Measurements from ENCODE around the gene VAPB.

Gene VAPB

GRCh38 chr20:58496429-58496769, 107.4 kb downstream of the VAPB start:
- no peak for TF ChIP-seq CTCF (IDR thresholded peaks at IDR 0.05; ENCODE audit: low read depth, low read length)
- no peak overlapping the region for H3K4me3 ChIP-seq (replicated peaks in 1 of 2; ENCODE audit: low read depth in 2 of 2, low read length in 2 of 2)
- DNase-seq (ENCODE audit: low read depth in 2 of 2), result no peak

- H3K4me3 ChIP-seq (replicated peaks in 1 of 2; ENCODE audit: low read depth in 2 of 2, low read length in 2 of 2), result no peak overlapping the region
- no peak for TF ChIP-seq CTCF (IDR thresholded peaks at IDR 0.05; ENCODE audit: low read depth, low read length)
- no peak for DNase-seq (ENCODE audit: low read depth in 2 of 2)
Observed at GRCh38 chr20:58497076-58497641, 108.1 kb downstream of the VAPB start.

- no peak overlapping the region for H3K4me3 ChIP-seq (replicated peaks in 1 of 2; ENCODE audit: low read depth in 2 of 2, low read length in 2 of 2)
- no peak for DNase-seq (ENCODE audit: low read depth in 2 of 2)
- no peak for TF ChIP-seq CTCF (IDR thresholded peaks at IDR 0.05; ENCODE audit: low read depth, low read length)
Observed at GRCh38 chr20:58497724-58498469, 108.9 kb downstream of the VAPB start.

GRCh38 chr20:58498470-58499068, 109.5 kb downstream of the VAPB start:
- no peak overlapping the region for H3K4me3 ChIP-seq (replicated peaks in 1 of 2; ENCODE audit: low read depth in 2 of 2, low read length in 2 of 2)
- no peak for TF ChIP-seq CTCF (IDR thresholded peaks at IDR 0.05; ENCODE audit: low read depth, low read length)
- no peak for DNase-seq (ENCODE audit: low read depth in 2 of 2)

- TF ChIP-seq CTCF (IDR thresholded peaks at IDR 0.05; ENCODE audit: low read depth, low read length), result no peak
Observed at GRCh38 chr20:58500256-58500655, 111.2 kb downstream of the VAPB start.

More at GRCh38 chr20:58500256-58500655, 111.2 kb downstream of the VAPB start:
- DNase-seq (ENCODE audit: low read depth in 2 of 2), result no peak
- H3K4me3 ChIP-seq (replicated peaks in 1 of 2; ENCODE audit: low read depth in 2 of 2, low read length in 2 of 2), result no peak overlapping the region

All from cardiac fibroblast (primary cell).